ENCODE results near the gene PYROXD2. TPM values are rescaled to one million over a fixed set of nuclear protein-coding genes. Genes with fewer than 3 reads are reported as not detected.

PYROXD2 gene
- total RNA-seq, 1 donor: 6.5 TPM

DNA sequence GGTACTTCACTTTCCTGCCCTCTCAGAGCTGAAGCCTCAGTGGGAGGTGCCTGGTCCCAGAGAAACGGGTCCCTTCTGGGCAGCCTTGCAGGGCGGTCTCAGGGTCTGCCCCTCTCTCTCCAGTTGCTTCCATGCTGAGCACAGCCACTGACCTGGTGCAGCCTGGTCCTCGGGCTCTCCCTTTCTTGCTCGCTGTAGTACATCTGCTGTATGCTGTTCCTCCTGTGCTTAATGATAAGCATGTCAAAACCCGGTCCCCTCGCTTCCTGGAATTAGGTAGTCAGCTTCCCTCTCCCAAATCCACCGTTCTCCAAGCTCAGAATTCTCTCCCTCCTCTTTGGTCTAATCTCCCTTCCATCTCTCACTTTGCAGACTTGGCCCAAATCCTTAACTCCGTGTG is 42.7 kb upstream of the PYROXD2 start:
- H3K4me3 ChIP-seq (ENCODE audit: low read depth, low read length): no peak overlapping the region
- DNase-seq (ENCODE audit: low read depth): no peak
- TF ChIP-seq, protein P1, sequence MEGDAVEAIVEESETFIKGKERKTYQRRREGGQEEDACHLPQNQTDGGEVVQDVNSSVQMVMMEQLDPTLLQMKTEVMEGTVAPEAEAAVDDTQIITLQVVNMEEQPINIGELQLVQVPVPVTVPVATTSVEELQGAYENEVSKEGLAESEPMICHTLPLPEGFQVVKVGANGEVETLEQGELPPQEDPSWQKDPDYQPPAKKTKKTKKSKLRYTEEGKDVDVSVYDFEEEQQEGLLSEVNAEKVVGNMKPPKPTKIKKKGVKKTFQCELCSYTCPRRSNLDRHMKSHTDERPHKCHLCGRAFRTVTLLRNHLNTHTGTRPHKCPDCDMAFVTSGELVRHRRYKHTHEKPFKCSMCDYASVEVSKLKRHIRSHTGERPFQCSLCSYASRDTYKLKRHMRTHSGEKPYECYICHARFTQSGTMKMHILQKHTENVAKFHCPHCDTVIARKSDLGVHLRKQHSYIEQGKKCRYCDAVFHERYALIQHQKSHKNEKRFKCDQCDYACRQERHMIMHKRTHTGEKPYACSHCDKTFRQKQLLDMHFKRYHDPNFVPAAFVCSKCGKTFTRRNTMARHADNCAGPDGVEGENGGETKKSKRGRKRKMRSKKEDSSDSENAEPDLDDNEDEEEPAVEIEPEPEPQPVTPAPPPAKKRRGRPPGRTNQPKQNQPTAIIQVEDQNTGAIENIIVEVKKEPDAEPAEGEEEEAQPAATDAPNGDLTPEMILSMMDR (IDR thresholded peaks at IDR 0.05; ENCODE audit: insufficient read depth, low read length): no peak

DNA sequence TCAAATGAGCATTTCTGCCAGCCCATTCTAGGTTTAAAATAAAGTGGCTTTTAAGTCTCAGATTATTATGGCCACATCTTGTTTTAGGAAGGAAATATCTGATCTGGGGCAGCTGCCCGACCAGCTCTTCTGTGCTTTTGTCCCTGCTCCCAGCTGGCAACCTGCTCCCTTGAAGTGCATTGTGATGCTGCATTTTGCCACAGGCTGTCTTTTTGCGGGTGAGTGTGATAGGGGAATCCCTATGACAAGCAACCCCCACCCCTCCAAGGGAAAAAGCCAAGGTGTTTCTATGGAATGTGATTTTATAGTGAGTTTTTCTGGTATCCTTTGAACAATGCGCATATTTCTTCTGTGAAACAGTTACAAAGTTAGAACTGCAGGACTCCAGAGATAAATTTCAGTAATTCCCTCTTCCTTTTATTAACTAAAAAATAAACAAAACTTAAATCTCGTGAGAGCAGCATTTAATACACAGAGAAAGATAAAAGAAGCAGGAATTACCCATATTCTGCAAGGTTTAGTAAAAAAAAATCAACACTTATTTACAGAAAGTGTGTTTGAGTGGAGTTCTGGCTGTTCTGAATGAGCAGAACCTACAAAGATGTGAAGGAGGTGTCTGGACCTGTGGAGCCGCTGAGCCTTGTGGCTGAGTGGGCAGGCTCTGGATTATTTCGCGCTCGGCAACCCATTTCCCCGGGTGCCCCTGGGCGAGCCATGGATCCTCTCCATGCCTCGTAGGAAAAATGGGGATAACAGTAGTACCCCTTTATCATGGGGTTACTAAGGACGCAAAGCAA is 41.9 kb upstream of the PYROXD2 start:
- TF ChIP-seq, protein P1 (IDR thresholded peaks at IDR 0.05; ENCODE audit: insufficient read depth, low read length): no peak
- DNase-seq (ENCODE audit: low read depth): no peak
- no peak overlapping the region for H3K4me3 ChIP-seq (ENCODE audit: low read depth, low read length)

DNA sequence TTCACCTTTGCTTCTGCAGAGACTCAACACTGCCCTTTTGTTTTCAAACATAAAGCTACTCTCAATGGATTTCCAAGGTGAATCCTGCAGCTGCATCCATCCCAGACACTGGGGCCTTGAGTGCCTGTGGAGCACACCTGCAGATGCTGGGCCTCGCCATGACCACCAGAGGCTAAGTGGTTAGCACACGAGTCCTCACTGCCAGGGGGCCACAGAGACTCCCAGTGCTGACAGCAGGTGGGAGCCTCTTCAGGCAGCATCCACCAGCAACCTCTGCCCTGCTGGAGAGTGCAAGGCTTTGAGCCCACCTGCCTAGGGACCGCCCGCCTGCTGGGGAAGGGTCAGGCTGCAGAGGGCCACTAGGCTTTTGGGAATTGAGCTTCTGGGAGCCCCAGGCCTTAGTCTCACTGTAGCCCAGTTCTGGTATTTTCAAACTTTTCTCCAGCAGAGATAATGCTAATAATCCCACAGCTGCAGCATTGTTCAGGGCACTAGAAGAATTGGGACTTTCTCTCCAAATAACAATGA is 41.1 kb upstream of the PYROXD2 start:
- no peak for DNase-seq (ENCODE audit: low read depth)
- H3K4me3 ChIP-seq (ENCODE audit: low read depth, low read length): no peak overlapping the region
- TF ChIP-seq, protein P1 (IDR thresholded peaks at IDR 0.05; ENCODE audit: insufficient read depth, low read length): no peak

DNA sequence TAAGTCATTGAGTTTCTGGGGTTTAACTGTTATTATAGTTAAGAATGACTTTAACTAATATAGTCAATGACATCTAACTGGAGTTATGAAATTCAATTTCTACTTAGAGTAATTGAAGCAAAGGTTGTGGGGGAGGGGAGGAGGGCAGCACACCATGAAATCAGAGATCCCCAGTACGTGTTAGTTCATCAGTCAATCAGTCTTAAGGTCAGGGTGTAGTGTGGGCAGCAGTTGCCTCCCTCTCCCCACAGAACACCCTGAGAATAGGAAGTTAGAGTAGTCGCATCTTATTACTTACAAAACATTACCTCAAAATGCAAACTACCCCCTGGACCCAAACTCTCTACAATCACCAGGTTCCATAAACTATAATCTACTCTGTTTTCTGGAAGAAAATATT is 38.7 kb upstream of the PYROXD2 start:
- H3K4me3 ChIP-seq (ENCODE audit: low read depth, low read length): no peak overlapping the region
- TF ChIP-seq, protein P1 (IDR thresholded peaks at IDR 0.05; ENCODE audit: insufficient read depth, low read length): no peak
- DNase-seq (ENCODE audit: low read depth): no peak

DNA sequence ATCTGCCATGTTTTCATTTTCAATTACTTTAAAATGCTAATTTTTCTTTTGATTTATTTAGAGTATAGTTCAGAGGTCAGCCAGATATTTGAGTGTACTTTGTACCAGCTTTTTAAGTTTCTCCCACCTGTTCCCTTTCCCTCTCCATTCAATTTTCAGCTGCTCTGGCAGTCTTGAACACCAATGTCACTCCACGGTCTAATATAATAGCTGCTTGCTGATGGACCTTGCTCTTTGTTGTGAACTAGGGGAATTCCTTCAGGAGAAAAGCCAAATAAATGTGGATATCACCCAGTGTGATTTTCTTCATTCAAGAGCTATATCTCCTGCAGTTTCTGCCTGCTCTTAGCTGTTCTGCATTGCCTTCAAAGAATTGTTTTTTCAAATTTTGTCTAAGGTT is 35.6 kb upstream of the PYROXD2 start:
- H3K4me3 ChIP-seq (ENCODE audit: low read depth, low read length): no peak overlapping the region
- TF ChIP-seq, protein P1 (IDR thresholded peaks at IDR 0.05; ENCODE audit: insufficient read depth, low read length): no peak
- no peak for DNase-seq (ENCODE audit: low read depth)

DNA sequence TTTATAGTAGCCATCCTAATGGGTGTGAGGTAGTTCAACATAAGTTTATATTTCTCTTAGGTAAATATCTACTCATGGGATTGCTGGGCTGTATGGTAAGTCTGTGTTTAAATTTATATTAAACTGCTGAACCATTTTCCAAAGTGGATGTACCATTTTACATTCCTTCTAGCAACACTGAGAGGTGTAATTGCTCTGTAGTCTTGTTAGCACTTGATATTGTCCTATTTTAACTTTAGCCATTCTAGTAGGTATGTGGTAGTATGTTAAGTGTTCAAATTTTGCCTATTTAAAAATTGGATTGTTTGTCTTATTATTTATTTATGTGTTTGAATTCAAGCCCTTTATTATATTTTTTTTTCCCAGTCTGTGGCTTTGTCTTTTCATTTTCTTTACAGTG is 34.3 kb upstream of the PYROXD2 start:
- TF ChIP-seq, protein P1 (IDR thresholded peaks at IDR 0.05; ENCODE audit: insufficient read depth, low read length): no peak
- H3K4me3 ChIP-seq (ENCODE audit: low read depth, low read length): no peak overlapping the region
- DNase-seq (ENCODE audit: low read depth): no peak
